GM12873 (cell line): ENCODE results near the gene DDX54.

Experiments
- TF ChIP-seq, protein P1 (sequence below): IDR thresholded peaks from 2 replicates; pipeline ENCODE4 v1.5.1; 2012; ENCODE audit warnings: low read depth, mild to moderate bottlenecking, moderate library complexity, low read length, control low read depth; ENCODE audit not compliant: insufficient read depth; ENCODE audit errors: missing control alignments

DDX54 gene

GRCh38 chr12:113208041-113208934 lies 23.0 kb upstream of the DDX54 start:
- TF ChIP-seq, protein P1, sequence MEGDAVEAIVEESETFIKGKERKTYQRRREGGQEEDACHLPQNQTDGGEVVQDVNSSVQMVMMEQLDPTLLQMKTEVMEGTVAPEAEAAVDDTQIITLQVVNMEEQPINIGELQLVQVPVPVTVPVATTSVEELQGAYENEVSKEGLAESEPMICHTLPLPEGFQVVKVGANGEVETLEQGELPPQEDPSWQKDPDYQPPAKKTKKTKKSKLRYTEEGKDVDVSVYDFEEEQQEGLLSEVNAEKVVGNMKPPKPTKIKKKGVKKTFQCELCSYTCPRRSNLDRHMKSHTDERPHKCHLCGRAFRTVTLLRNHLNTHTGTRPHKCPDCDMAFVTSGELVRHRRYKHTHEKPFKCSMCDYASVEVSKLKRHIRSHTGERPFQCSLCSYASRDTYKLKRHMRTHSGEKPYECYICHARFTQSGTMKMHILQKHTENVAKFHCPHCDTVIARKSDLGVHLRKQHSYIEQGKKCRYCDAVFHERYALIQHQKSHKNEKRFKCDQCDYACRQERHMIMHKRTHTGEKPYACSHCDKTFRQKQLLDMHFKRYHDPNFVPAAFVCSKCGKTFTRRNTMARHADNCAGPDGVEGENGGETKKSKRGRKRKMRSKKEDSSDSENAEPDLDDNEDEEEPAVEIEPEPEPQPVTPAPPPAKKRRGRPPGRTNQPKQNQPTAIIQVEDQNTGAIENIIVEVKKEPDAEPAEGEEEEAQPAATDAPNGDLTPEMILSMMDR = no peak

GRCh38 chr12:113207613-113208040 lies 22.3 kb upstream of the DDX54 start:
- TF ChIP-seq, protein P1 = no peak

DNA sequence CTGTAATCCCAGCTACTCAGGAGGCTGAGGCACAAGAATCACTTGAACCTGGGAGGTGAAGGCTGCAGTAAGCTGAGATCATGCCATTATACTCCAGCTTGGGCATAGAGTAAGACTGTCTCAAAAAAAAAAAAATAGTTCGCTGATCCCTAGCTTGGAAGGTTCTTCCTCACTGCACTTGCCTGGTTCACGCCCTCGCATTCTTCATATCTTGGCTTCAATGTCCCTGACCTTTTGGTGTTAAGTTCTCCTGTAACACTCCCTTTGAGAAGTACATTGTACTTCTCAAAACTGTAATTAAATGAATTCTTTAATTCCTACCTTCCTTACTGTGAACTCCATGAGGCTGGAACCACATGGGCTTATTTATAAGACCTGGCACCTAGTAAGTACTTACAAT lies 19.5 kb upstream of the DDX54 start:
- TF ChIP-seq, protein P1 = no peak

GRCh38 chr12:113203852-113204760 lies 18.8 kb upstream of the DDX54 start:
- TF ChIP-seq, protein P1 = no peak

- TF ChIP-seq, protein P1 = no peak
These were observed 17.2 kb upstream of the DDX54 start for GRCh38 chr12:113202300-113203075.

DNA sequence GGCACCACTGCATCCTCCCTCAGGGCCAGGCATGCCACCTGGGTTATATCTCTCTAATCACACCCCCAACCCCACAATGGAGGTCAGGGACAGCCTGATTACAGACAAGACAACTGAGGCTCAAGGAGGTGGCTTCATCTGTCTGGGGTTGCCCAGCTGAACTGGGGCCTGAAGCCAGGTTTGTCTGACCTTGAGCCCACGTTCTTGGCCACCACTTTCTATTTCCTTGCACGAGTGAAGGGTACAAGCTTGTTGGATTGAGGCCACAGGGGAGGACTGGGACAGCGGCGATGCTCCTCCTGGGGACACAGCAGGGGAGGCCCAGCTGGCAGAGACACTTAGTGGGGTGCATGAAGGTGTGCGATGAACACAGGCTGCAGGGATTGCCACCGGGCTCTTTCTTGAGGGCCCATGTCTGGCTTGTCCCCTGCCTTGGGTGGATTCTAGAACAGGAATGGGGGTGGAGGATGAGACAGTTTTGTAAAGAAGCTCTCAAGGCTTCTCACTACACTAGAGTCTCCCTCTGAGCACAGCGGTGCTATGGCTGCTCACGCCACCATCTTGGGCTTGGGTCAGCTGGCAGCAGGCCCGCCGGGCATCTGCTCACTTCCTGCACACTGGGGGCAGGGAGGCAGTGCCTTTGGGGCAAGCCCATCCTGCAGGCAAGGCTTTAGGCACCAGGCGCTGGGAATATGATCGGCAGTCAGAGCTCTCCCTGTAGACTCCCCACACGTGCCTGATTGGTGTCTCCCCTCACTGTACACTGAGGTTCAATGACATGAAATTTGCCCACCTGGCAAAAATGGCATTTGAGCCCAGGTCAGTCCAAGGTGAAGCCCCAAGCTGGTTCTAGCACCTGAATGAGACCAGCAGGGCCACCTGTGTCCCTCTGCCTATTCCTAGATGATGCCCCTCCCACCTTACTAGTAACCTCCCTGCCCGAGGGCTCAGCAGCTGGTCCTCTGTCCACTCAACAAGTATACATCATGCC lies 16.2 kb upstream of the DDX54 start:
- TF ChIP-seq, protein P1 = no peak
